ENCODE results near the gene ZNF777.

- TF ChIP-seq REST (IDR thresholded peaks at IDR 0.05; ENCODE audit: borderline replicate concordance), result no peak
- no peak for TF ChIP-seq CTCF (IDR thresholded peaks at IDR 0.05; ENCODE audit: poor library complexity, severe bottlenecking)
These were observed 14.5 kb upstream of the ZNF777 start for GRCh38 chr7:149475121-149476045.
